Ovary (tissue), 9 donors: ENCODE results near the gene RSBN1L. TPM values are rescaled to one million over a fixed set of nuclear protein-coding genes. Genes with fewer than 3 reads are reported as not detected.

Source experiments
- DNase-seq, 5 donors: peaks; one replicate each; pipeline ENCODE4 v3.0.0-alpha.2; 2019 to 2020
- H3K27ac ChIP-seq, 2 donors: fragments of 200-600 bp; one replicate each; pipeline versions ENCODE4 v1.5.1 to v1.8.0; 2019 to 2022
- H3K27me3 ChIP-seq: fragments of 200-600 bp; one replicate; pipeline ENCODE4 v1.8.0; 2022
- H3K36me3 ChIP-seq: fragments of 200-600 bp; sonication (generic); one replicate; pipeline ENCODE4 v1.5.1; 2019
- H3K4me1 ChIP-seq: one replicate; pipeline ENCODE4 v1.8.1; 2013; ENCODE audit warnings: mild to moderate bottlenecking, moderate library complexity; ENCODE audit not compliant: insufficient read depth
- H3K4me3 ChIP-seq: fragments of 200-600 bp; sonication (generic); one replicate; pipeline ENCODE4 v1.5.1; 2017
- H3K9me3 ChIP-seq, 2 donors: fragments of 200-600 bp in 1 of 2; sonication (generic) in 1 of 2; one replicate each; pipeline versions ENCODE4 v1.5.1 to v1.8.1; 2013 to 2019; ENCODE audit warnings: mild to moderate bottlenecking in 1 of 2, moderate library complexity in 1 of 2
- CTCF ChIP-seq, 3 donors: fragments of 450-650 bp in 2 of 3; fragments of 200-600 bp in 1 of 3; IDR thresholded peaks; one replicate each; pipeline versions ENCODE4 v1.5.1 to v1.8.0; 2016 to 2022; ENCODE audit warnings: antibody characterized with exemption in 3 of 3, mild to moderate bottlenecking in 1 of 3
- EP300 ChIP-seq: sonication (generic); formaldehyde crosslinking; IDR thresholded peaks from one replicate; pipeline ENCODE4 v1.6.1; 2017; ENCODE audit warnings: antibody characterized with exemption
- POLR2A ChIP-seq: fragments of 450-650 bp; IDR thresholded peaks from one replicate; pipeline ENCODE4 v1.6.1; 2017; ENCODE audit warnings: antibody characterized with exemption, mild to moderate bottlenecking, moderate library complexity
- WGBS, 3 donors: extraction: QIAGEN DNeasy Blood & Tissue Kit in 1 of 3; methylation state at CpG; one replicate each; pipeline versions ENCODE4 v1.1.5 to v1.1.7; 2013 to 2017; 5-methylcytosine and 5-hydroxymethylcytosine counted together
- intact Hi-C, 4 donors: fragments of 100-400 bp; cut with DNase I; formaldehyde crosslinking; loops; one replicate each; pipeline versions ENCODE4 v1.11.0 to v1.15.1; 2022 to 2023
- polyA plus RNA-seq, 2 donors: library from polyadenylated mRNA; stranded (reverse); fragments of 200-250 nt in 1 of 2; fragments of 350-450 nt in 1 of 2; fragmentation: Illumina TruSeq in 1 of 2; extraction: RNeasy Lipid Tissue Mini Kit (QIAGEN cat#74804) in 1 of 2; gene quantifications; one replicate each; pipeline ENCODE4 v1.2.3, GENCODE V29; 2013 to 2014
- total RNA-seq, 7 donors: library from RNA; depleted of rRNA in 2 of 7; stranded (reverse); fragments of >200 nt in 2 of 7; fragmentation: NEBNext Ultra II Directional in 3 of 7; extraction: Animal tissue kit (Norgen Biotek cat#: 25700) in 3 of 7; gene quantifications; one replicate each; pipeline versions ENCODE4 v1.1.0 to v1.2.4, GENCODE V29; 2016 to 2023
- donor health status: DM: no; HTN: no; CAD: no; lungs with moderate emphysema.
- donor health status: DM: no; HTN: no; CAD: no.
- donor health status: Bipolar disorder and iron deficiency.
- donor health status: DM: yes; HTN: yes; CAD: no.
- donor health status: DM: no; HTN: no; CAD: no.
- donor health status: DM: yes; HTN: yes; CAD: no.

RSBN1L gene
- total and polyA plus RNA-seq, 9 donors, result 12.4 to 28.3 (median 24.1) TPM

DNA sequence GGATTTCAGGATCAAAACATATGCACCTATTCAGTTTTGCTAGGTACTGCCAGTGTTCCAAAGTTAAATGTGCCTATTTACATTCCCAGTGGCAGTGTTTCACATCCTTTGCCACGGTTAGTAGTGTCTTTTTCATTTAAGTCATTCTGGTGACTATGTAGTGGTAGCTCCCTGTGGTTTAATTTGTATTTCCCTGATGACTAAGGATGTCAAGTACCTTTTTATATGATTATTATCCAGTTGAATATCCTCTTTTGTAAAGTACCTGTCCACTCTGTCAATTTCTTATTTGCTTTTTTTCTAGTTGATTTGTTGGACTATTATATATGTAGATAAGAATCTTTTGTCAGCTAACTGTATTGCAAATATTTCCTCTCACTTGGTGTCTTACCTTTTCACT lies 56.9 kb downstream of the RSBN1L start:
- H3K27me3 ChIP-seq, result no peaks in the 10 kb centered on the region
- WGBS, 3 donors, result 81 to 95% (median 82%) methylated on average over 1 of the region's 1 CpG
- H3K27ac ChIP-seq, result no peak overlapping the region
- no peak overlapping the region for H3K4me3 ChIP-seq
- no peaks in the 10 kb centered on the region for H3K9me3 ChIP-seq
- intact Hi-C loops, result no loop called here
- TF ChIP-seq POLR2A, result no peak
- no peak for TF ChIP-seq EP300
- no peak for TF ChIP-seq CTCF (IDR thresholded peaks at IDR 0.05)
- H3K36me3 ChIP-seq, result no peaks in the 10 kb centered on the region
- H3K4me1 ChIP-seq, result peaks cover 2% of the 10 kb centered on the region
- DNase-seq, result no peak

- H3K27ac ChIP-seq, result no peak overlapping the region
Observed at GRCh38 chr7:77757589-77757988, 61.3 kb downstream of the RSBN1L start.

DNA sequence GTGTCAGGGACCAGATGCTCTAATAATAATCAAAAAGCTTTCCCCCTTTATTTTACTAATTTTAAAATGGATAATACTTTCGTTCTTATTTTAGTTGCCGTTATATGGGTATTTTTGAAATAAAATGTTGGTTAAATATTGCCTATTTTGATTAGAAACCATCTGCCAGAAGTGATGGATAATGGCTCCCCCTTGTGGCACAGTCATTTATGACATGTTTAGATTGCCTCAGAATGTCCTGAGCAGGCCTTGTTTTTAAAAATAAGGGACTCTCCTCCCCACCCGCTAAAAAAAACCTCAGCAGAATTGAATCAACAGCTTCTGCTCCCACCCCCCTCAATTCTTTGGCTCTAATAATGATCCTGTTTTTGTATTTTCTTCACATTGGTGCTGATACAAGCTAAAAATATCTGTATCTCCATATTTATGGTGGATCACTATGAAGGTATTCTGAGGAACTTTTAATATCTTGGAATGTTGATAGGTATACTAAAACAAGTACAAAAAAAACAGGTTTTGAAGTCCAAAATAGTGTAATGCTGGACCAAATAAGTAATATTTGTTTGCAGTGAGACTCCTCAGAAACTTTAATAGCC lies 63.1 kb downstream of the RSBN1L start:
- Histone ChIP-seq H3K27me3 (no peaks in the 10 kb centered on the region), H3K4me3 (no peak overlapping the region), H3K27ac (no peak overlapping the region), H3K36me3 (no peaks in the 10 kb centered on the region), H3K4me1 (peaks cover 2% of the 10 kb centered on the region), H3K9me3 (no peaks in the 10 kb centered on the region)
- peak; percentile 64 to 85 (median 85) for TF ChIP-seq CTCF (IDR thresholded peaks at IDR 0.05)
- TF ChIP-seq EP300, result no peak
- no peak for TF ChIP-seq POLR2A
- WGBS, 3 donors, result 1 to 2% (median 1%) methylated on average over 3 of the region's 3 CpGs
- DNase-seq, result peak in 3 of 5 donors; percentile 41 to 78 (median 52)
- intact Hi-C loops, result loop anchor here (5.0 kb wide), 2 partner anchors 102 to 107 kb away; no protein-coding TSS in a partner anchor

More at GRCh38 chr7:77757589-77757988, 61.3 kb downstream of the RSBN1L start:
- WGBS, 3 donors, result 24 to 41% (median 40%) methylated on average over 1 of the region's 1 CpG
- TF ChIP-seq CTCF (IDR thresholded peaks at IDR 0.05) (no peak), EP300 (no peak), POLR2A (no peak)
- Histone ChIP-seq H3K9me3 (no peaks in the 10 kb centered on the region), H3K36me3 (no peaks in the 10 kb centered on the region), H3K27me3 (no peaks in the 10 kb centered on the region), H3K4me3 (no peak overlapping the region), H3K4me1 (peaks cover 2% of the 10 kb centered on the region)
- DNase-seq, result no peak
- intact Hi-C loops, result loop anchor here (5.0 kb wide), 2 partner anchors 100 to 105 kb away; no protein-coding TSS in a partner anchor

DNA sequence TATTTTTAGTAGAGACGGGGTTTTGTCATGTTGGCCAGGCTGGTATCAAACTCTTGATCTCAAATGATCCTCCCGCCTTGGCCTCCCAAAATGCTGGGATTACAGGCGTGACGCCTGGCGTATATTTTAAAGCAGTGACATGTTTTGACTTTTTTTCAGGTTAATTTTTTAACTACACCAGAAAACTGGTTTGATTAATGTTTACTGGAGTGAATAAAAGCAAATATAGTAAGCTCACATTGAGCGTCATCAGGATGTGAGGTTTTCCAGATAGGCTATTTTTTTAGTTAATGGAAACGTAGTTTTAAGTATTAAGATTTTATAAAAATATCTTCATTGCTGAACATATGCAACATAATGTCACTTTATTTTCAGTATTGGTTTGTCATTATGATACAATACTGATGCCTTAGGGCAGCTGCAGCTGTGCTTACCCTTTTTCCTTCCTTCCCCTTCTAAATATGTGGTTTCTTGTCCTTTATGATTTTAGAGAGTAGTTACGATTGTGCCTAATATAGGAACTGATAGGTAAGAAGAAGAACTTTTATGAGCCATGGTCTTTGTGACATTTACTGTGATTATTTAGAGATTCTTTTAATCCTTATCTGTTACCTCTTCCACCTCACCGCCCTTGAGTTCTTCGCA lies 64.7 kb downstream of the RSBN1L start:
- Histone ChIP-seq H3K27me3 (no peaks in the 10 kb centered on the region), H3K4me1 (peaks cover 2% of the 10 kb centered on the region), H3K36me3 (no peaks in the 10 kb centered on the region), H3K9me3 (no peaks in the 10 kb centered on the region), H3K4me3 (no peak overlapping the region), H3K27ac (no peak overlapping the region)
- TF ChIP-seq POLR2A (no peak), CTCF (IDR thresholded peaks at IDR 0.05) (no peak), EP300 (no peak)
- DNase-seq, result no peak
- 92 to 95% (median 95%) methylated on average over 10 of the region's 10 CpGs for WGBS, 3 donors
- intact Hi-C loops, result no loop called here
